PFSK-1 (cell line): ENCODE results near the gene CTTNBP2.

Source experiments
- POLR2AphosphoS5 ChIP-seq: IDR thresholded peaks from 2 replicates; pipeline ENCODE4 v1.6.1; 2012; ENCODE audit warnings: low read depth, mild to moderate bottlenecking, control low read depth, low read length, moderate library complexity
- REST ChIP-seq, 2 experiments: IDR thresholded peaks; 2 replicates each; pipeline versions ENCODE4 v1.6.1 to v1.8.0; 2011 to 2012; ENCODE audit warnings: low read depth in 2 of 2, low read length in 2 of 2, control low read depth in 1 of 2, inconsistent platforms in 1 of 2, mild to moderate bottlenecking in 1 of 2, moderate library complexity in 1 of 2; ENCODE audit not compliant: insufficient read depth in 1 of 2
- TAF1 ChIP-seq: IDR thresholded peaks from 2 replicates; pipeline ENCODE4 v1.6.1; 2012; ENCODE audit warnings: low read length, control low read depth, borderline replicate concordance; ENCODE audit not compliant: insufficient read depth

- TF ChIP-seq POLR2AphosphoS5 (no peak), TAF1 (no peak), REST (IDR thresholded peaks at IDR 0.05; ENCODE audit: insufficient read depth in 1 of 2, low read depth in 2 of 2, low read length in 2 of 2) (no peak)
Observed at GRCh38 chr7:117667456-117667855, 205.8 kb downstream of the CTTNBP2 start.
